CD14-positive monocyte (primary cell): ENCODE data around the gene TDRD15. TPM values are rescaled to one million over a fixed set of nuclear protein-coding genes. Genes with fewer than 3 reads are reported as not detected.

Experiments used
- DNase-seq, 3 donors: peaks; one replicate each; pipeline ENCODE4 v3.0.0-alpha.2; 2011 to 2022
- H2AFZ ChIP-seq: 2 replicates; pipeline ENCODE4 v1.6.0; 2012; ENCODE audit warnings: mild to moderate bottlenecking, low read depth, low read length, inconsistent platforms; ENCODE audit not compliant: insufficient read depth, poor library complexity, severe bottlenecking
- H3K27ac ChIP-seq, 2 donors: 1 replicate in 1 of 2; 2 replicates in 1 of 2; pipeline ENCODE4 v1.5.1; 2012 to 2013; ENCODE audit warnings: low read length in 2 of 2, control low read depth in 1 of 2, inconsistent platforms in 1 of 2, low read depth in 1 of 2, mild to moderate bottlenecking in 1 of 2
- H3K27me3 ChIP-seq, 2 donors: one replicate each; pipeline versions ENCODE4 v1.6.0 to v1.6.1; 2011 to 2013; ENCODE audit warnings: low read length in 2 of 2; ENCODE audit not compliant: control insufficient read depth in 2 of 2, insufficient read depth in 2 of 2
- H3K36me3 ChIP-seq, 2 donors: replicated peaks in 1 of 2; 1 replicate in 1 of 2; 2 replicates in 1 of 2; pipeline versions ENCODE4 v1.5.1 to v1.6.1; 2012 to 2013; ENCODE audit warnings: low read length in 2 of 2, control low read depth in 1 of 2, inconsistent platforms in 1 of 2, mild to moderate bottlenecking in 1 of 2; ENCODE audit not compliant: insufficient read depth in 2 of 2, control insufficient read depth in 1 of 2
- H3K4me1 ChIP-seq, 2 donors: 1 replicate in 1 of 2; 2 replicates in 1 of 2; pipeline versions ENCODE4 v1.5.1 to v1.6.1; 2012 to 2013; ENCODE audit warnings: low read length in 2 of 2, control low read depth in 1 of 2, inconsistent platforms in 1 of 2, mild to moderate bottlenecking in 1 of 2, moderate library complexity in 1 of 2; ENCODE audit not compliant: insufficient read depth in 2 of 2, control insufficient read depth in 1 of 2
- H3K4me2 ChIP-seq: replicated peaks from 2 replicates; pipeline ENCODE3; 2012; ENCODE audit warnings: low read length, moderate library complexity, mild to moderate bottlenecking; ENCODE audit not compliant: poor library complexity, severe bottlenecking; ENCODE audit errors: extremely low read depth
- H3K4me3 ChIP-seq, 3 experiments: fragments of 200-600 bp in 1 of 3; sonication (generic) in 1 of 3; replicated peaks in 1 of 3; 1 replicate in 2 of 3; 2 replicates in 1 of 3; pipeline ENCODE4 v1.5.1; 2011 to 2013; ENCODE audit warnings: low read length in 3 of 3, mild to moderate bottlenecking in 3 of 3, control low read depth in 2 of 3, low read depth in 2 of 3, inconsistent platforms in 1 of 3, moderate library complexity in 1 of 3
- H3K79me2 ChIP-seq: 2 replicates; pipeline ENCODE4 v1.6.0; 2012; ENCODE audit warnings: mild to moderate bottlenecking, control low read depth, inconsistent platforms, low read length, moderate library complexity; ENCODE audit not compliant: insufficient read depth
- H3K9ac ChIP-seq: 2 replicates; pipeline ENCODE4 v1.6.0; 2017; ENCODE audit warnings: low read length, mild to moderate bottlenecking; ENCODE audit not compliant: insufficient read depth, poor library complexity, severe bottlenecking
- H3K9me3 ChIP-seq, 2 donors: replicated peaks in 1 of 2; 1 replicate in 1 of 2; 2 replicates in 1 of 2; pipeline versions ENCODE4 v1.5.1 to v1.6.1; 2012 to 2013; ENCODE audit warnings: low read length in 2 of 2, control low read depth in 1 of 2; ENCODE audit not compliant: control insufficient read depth in 1 of 2, insufficient read depth in 1 of 2
- H4K20me1 ChIP-seq: 2 replicates; pipeline ENCODE4 v1.6.0; 2012; ENCODE audit warnings: mild to moderate bottlenecking, low read length, control low read depth, moderate library complexity; ENCODE audit not compliant: insufficient read depth
- H3K27ac Mint-ChIP-seq, 7 donors: one replicate each; pipeline ENCODE4 v1.8.0; 2020; ENCODE audit warnings: mild to moderate bottlenecking in 7 of 7, mixed read lengths in 7 of 7, moderate library complexity in 6 of 7, inconsistent platforms in 2 of 7
- H3K27me3 Mint-ChIP-seq, 3 donors: one replicate each; pipeline ENCODE4 v1.8.0; 2021 to 2022; ENCODE audit warnings: low read depth in 3 of 3, mild to moderate bottlenecking in 3 of 3, mixed read lengths in 3 of 3, moderate library complexity in 3 of 3, inconsistent platforms in 1 of 3
- H3K36me3 Mint-ChIP-seq, 2 donors: one replicate each; pipeline ENCODE4 v1.8.0; 2020; ENCODE audit warnings: mixed read lengths in 2 of 2, inconsistent platforms in 1 of 2, mild to moderate bottlenecking in 1 of 2
- H3K4me1 Mint-ChIP-seq: one replicate; pipeline ENCODE4 v1.8.0; 2020; ENCODE audit warnings: mild to moderate bottlenecking, mixed read lengths
- H3K4me3 Mint-ChIP-seq, 2 donors: one replicate each; pipeline ENCODE4 v1.8.0; 2020; ENCODE audit warnings: mild to moderate bottlenecking in 2 of 2, mixed read lengths in 2 of 2, moderate library complexity in 1 of 2
- H3K9me3 Mint-ChIP-seq, 7 donors: one replicate each; pipeline ENCODE4 v1.8.0; 2020 to 2022; ENCODE audit warnings: mixed read lengths in 7 of 7, mild to moderate bottlenecking in 6 of 7, moderate library complexity in 6 of 7, inconsistent platforms in 2 of 7
- WGBS: methylation state at CpG from one replicate; pipeline ENCODE4 v1.1.5; 2013; ENCODE audit warnings: missing lambda C conversion rate; ENCODE audit not compliant: insufficient coverage; 5-methylcytosine and 5-hydroxymethylcytosine counted together
- intact Hi-C, 2 donors: fragments of 100-400 bp; cut with micrococcal nuclease; formaldehyde crosslinking; loops; one replicate each; pipeline versions ENCODE4 v1.15.0 to v1.15.1; 2023
- polyA plus RNA-seq, 3 donors: library from polyadenylated mRNA; depleted of rRNA in 1 of 3; unstranded in 2 of 3; stranded (reverse) in 1 of 3; fragments of 300-500 nt in 2 of 3; fragments of >200 nt in 1 of 3; fragmentation: Illumina TruSeq in 2 of 3; gene quantifications; 1 replicate in 2 of 3; 2 replicates in 1 of 3; pipeline ENCODE4 v1.2.3, GENCODE V29; 2012 to 2021
- TF ChIP-seq, protein P1 (sequence below): fragments of 200-600 bp; IDR thresholded peaks from one replicate; pipeline ENCODE4 v1.8.0; 2022; ENCODE audit warnings: antibody characterized with exemption, mild to moderate bottlenecking

The TDRD15 gene
- polyA plus RNA-seq, 3 donors, result not detected

DNA sequence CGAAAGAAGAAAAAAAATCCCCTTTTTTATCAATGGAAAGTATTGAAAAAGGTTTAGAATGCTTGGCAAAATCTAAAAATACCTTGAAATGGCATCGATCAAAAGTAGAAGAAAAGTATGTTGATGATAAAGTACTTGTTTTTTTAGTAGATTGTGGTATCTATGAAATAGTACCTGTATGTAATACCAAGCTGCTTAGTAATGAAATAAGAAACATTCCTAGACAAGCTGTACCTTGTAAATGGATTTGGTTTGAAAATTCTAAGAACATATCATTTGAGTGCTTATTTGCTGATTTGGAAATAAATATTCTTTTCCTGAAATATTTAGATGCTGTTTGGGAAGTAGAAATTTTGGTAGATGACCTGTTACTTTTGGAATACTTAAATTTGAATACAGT is 18.4 kb downstream of the TDRD15 start:
- DNase-seq, result no peak
- WGBS, result 100% methylated on average over 1 of the region's 2 CpGs
- no peaks in the 10 kb centered on the region for H4K20me1 ChIP-seq
- intact Hi-C loops, result no loop called here
- H3K4me1 ChIP-seq, result no peaks in the 10 kb centered on the region
- H3K27me3 ChIP-seq, result peaks cover 0 to 2% of the 10 kb centered on the region in 2 donors
- H3K4me3 ChIP-seq, result no peak overlapping the region
- H3K79me2 ChIP-seq, result no peaks in the 10 kb centered on the region
- Mint-ChIP-seq H3K27me3 (no peaks in the 10 kb centered on the region), H3K9me3 (no peaks in the 10 kb centered on the region), H3K4me1 (no peaks in the 10 kb centered on the region), H3K36me3 (no peaks in the 10 kb centered on the region), H3K27ac (no peak overlapping the region), H3K4me3 (no peak overlapping the region)
- TF ChIP-seq, protein P1, sequence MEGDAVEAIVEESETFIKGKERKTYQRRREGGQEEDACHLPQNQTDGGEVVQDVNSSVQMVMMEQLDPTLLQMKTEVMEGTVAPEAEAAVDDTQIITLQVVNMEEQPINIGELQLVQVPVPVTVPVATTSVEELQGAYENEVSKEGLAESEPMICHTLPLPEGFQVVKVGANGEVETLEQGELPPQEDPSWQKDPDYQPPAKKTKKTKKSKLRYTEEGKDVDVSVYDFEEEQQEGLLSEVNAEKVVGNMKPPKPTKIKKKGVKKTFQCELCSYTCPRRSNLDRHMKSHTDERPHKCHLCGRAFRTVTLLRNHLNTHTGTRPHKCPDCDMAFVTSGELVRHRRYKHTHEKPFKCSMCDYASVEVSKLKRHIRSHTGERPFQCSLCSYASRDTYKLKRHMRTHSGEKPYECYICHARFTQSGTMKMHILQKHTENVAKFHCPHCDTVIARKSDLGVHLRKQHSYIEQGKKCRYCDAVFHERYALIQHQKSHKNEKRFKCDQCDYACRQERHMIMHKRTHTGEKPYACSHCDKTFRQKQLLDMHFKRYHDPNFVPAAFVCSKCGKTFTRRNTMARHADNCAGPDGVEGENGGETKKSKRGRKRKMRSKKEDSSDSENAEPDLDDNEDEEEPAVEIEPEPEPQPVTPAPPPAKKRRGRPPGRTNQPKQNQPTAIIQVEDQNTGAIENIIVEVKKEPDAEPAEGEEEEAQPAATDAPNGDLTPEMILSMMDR, result no peak
- no peak overlapping the region for H3K4me2 ChIP-seq
- no peaks in the 10 kb centered on the region for H3K36me3 ChIP-seq
- no peak overlapping the region for H3K27ac ChIP-seq
- no peaks in the 10 kb centered on the region for H3K9me3 ChIP-seq
- no peak overlapping the region for H3K9ac ChIP-seq
- H2AFZ ChIP-seq, result no peak overlapping the region

DNA sequence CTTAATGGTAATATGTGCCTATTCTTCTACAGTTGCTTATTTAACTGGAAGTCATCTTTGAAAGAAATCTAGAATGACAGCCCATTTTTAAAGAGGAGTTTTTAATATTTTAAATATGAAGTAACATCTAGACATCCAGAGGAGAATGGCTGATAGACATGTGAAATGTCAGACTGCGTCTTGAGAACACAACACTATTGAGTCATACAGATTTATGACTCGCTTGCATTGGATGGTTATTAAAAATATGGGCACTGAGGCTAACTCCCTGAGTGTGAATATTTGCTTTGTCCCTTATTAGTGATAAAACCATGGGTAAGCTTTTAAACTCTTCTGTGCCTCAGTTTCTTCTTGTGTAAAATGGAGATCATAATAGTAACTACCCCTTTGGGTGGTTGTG is 22.9 kb downstream of the TDRD15 start:
- intact Hi-C loops, result no loop called here
- H3K4me1 ChIP-seq, result no peaks in the 10 kb centered on the region
- Mint-ChIP-seq H3K36me3 (no peaks in the 10 kb centered on the region), H3K4me3 (no peak overlapping the region), H3K27me3 (peaks cover 0 to under 1% (median 0%) of the 10 kb centered on the region in 3 donors), H3K27ac (no peak overlapping the region), H3K9me3 (no peaks in the 10 kb centered on the region), H3K4me1 (no peaks in the 10 kb centered on the region)
- H3K79me2 ChIP-seq, result no peaks in the 10 kb centered on the region
- no peaks in the 10 kb centered on the region for H4K20me1 ChIP-seq
- no peak overlapping the region for H3K4me3 ChIP-seq
- H3K9ac ChIP-seq, result no peak overlapping the region
- no peak for DNase-seq
- no peak overlapping the region for H2AFZ ChIP-seq
- no peaks in the 10 kb centered on the region for H3K36me3 ChIP-seq
- H3K27me3 ChIP-seq, result peaks cover 0 to 2% of the 10 kb centered on the region in 2 donors
- H3K27ac ChIP-seq, result no peak overlapping the region
- no CpG with 5 or more reads among the region's 2 CpGs for WGBS
- H3K4me2 ChIP-seq, result no peak overlapping the region
- no peaks in the 10 kb centered on the region for H3K9me3 ChIP-seq
- TF ChIP-seq, protein P1, result no peak
